ENCODE results near the gene RPP30.

The RPP30 gene

DNA sequence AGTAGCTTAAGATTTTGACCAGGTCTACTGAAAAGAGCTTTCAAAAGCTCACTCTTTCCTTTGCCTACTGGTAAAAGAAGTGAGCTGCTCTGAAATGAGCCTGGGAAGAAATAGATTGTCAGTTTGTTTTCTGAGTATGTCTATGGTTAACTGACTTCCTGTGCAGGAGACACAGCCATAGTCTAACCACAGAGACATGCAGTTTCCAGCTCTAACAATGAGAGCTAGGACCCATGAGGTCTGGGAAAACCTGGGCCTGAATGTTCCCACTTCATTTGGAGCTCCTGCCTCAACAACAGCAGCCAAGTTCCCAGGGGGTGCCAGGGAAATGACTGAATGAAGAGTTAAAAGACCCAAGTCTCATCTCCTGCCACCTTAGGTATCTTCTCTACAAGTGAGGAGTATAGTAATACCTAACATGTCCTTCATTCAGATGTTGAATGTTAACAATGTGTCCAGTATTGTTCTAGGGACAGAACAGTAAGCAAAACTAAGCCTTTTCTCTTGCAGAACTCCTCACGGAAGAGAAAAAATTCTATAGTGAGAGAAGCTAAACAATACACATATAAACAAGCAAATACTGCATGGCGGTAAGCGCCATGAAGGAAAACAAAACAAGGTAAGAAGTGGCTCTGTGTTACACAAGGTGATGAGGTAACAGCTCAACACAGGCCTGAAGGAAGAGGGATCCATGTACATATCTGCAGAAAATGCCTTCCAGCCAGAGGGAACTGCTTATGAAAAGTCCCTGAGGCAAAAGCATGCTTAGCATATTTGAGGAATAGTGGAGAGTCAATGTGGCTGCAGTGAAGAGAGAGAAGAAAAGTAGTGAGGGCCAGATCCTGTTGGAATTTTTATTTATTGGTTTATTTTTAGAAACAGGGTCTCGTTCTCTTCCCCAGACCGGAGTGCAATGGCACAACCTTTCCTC lies 75.5 kb downstream of the RPP30 start:
- DNase-seq: no peak

Measured in NCI-H524 (cell line).